Hematopoietic multipotent progenitor cell treated with erythropoietin and hydrocortisone succinate and interleukin-3 and kit ligand, for 15 days (in vitro differentiated cells): ENCODE measurements around the gene EVA1C.
"Not testable (repeated sequence)": the region's sequence is repeated elsewhere in the genome, so short reads cannot be mapped to it uniquely, and the experiment has no call there.

ENCODE experiments used
- DNase-seq: peaks from one replicate; pipeline ENCODE4 v3.0.0-alpha.2; 2015; ENCODE audit warnings: low spot score

Gene EVA1C

GRCh38 chr21:32390537-32391224, 21.8 kb upstream of the EVA1C start:
- DNase-seq = not testable (repeated sequence)

GRCh38 chr21:32391755-32392154, 20.8 kb upstream of the EVA1C start:
- no peak for DNase-seq

GRCh38 chr21:32392299-32392879, 20.1 kb upstream of the EVA1C start:
- no peak for DNase-seq

- DNase-seq = peak; percentile 93
Observed at GRCh38 chr21:32392880-32393676, 19.4 kb upstream of the EVA1C start, which contains the start of gene URB1. URB1 (minus strand) TSS chr21:32393012; CDS start chr21:32392910, 102 bp downstream.

- no peak for DNase-seq
Observed at GRCh38 chr21:32393677-32394001, 18.9 kb upstream of the EVA1C start.

GRCh38 chr21:32403201-32403777, 9.2 kb upstream of the EVA1C start:
- peak; percentile 79 for DNase-seq

- DNase-seq = no peak
Observed at GRCh38 chr21:32406405-32406804, 6.1 kb upstream of the EVA1C start.

- no peak for DNase-seq
Observed at GRCh38 chr21:32410291-32410690, 2.2 kb upstream of the EVA1C start.

- DNase-seq = no peak
Observed at GRCh38 chr21:32410916-32411315, 1.6 kb upstream of the EVA1C start.

GRCh38 chr21:32411350-32412161, 950 bp upstream of the EVA1C start:
- DNase-seq = peak; percentile 85

- peak; percentile 34 for DNase-seq
Observed at GRCh38 chr21:32413015-32413504, 554 bp downstream of the EVA1C start.

- DNase-seq = no peak
Observed at GRCh38 chr21:32413697-32414578, 1.4 kb downstream of the EVA1C start.

GRCh38 chr21:32414579-32415358, 2.3 kb downstream of the EVA1C start:
- DNase-seq = no peak

GRCh38 chr21:32415451-32416398, 3.2 kb downstream of the EVA1C start:
- DNase-seq = no peak

- no peak for DNase-seq
Observed at GRCh38 chr21:32418146-32418545, 5.6 kb downstream of the EVA1C start.

- DNase-seq = no peak
Observed at GRCh38 chr21:32422064-32422463, 9.6 kb downstream of the EVA1C start.

GRCh38 chr21:32423320-32424190, 11.0 kb downstream of the EVA1C start:
- DNase-seq = no peak

GRCh38 chr21:32424191-32424535, 11.7 kb downstream of the EVA1C start:
- DNase-seq = no peak
